K562 (cell line): ENCODE data around the gene OR5K1.

Experiments
- CTCF ChIP-seq, 3 experiments: IDR thresholded peaks in 2 of 3; conservative IDR thresholded peaks in 1 of 3; 2 replicates each; pipeline ENCODE4 v1.5.1; 2011 to 2012; ENCODE audit warnings: low read length in 3 of 3, mild to moderate bottlenecking in 3 of 3, control low read depth in 2 of 3, improper control_type of control experiment in 1 of 3, inconsistent platforms in 1 of 3, low read depth in 1 of 3, mixed read lengths in 1 of 3, moderate library complexity in 1 of 3; ENCODE audit not compliant: insufficient read depth in 2 of 3
- EGR1 ChIP-seq: fragments of 450-650 bp; conservative IDR thresholded peaks from 2 replicates; pipeline ENCODE4 v1.6.1; 2017; ENCODE audit warnings: mild to moderate bottlenecking
- EZH2 ChIP-seq: IDR thresholded peaks from 2 replicates; pipeline ENCODE4 v1.6.1; 2012; ENCODE audit warnings: low read depth, mild to moderate bottlenecking, inconsistent platforms, low read length, borderline replicate concordance
- FOXJ3 ChIP-seq: sonication (generic); formaldehyde crosslinking; IDR thresholded peaks from 2 replicates; pipeline ENCODE4 v1.4.0; 2020; ENCODE audit warnings: mild to moderate bottlenecking, missing genetic modification reagents
- HOXB6 ChIP-seq: fragments of 250-450 bp; sonication (Bioruptor Pico); IDR thresholded peaks from 2 replicates; pipeline ENCODE4 v1.5.1; 2022; ENCODE audit warnings: mild to moderate bottlenecking, borderline replicate concordance
- MXI1 ChIP-seq: IDR thresholded peaks from 2 replicates; pipeline ENCODE4 v1.6.1; 2011; ENCODE audit warnings: low read depth, mild to moderate bottlenecking, improper control_type of control experiment, low read length
- RBFOX2 ChIP-seq: fragments of 200-400 bp; formaldehyde crosslinking; IDR thresholded peaks from 2 replicates; pipeline ENCODE4 v1.6.1; 2017; ENCODE audit warnings: low read depth, mild to moderate bottlenecking, low read length, moderate library complexity
- TCF7 ChIP-seq: sonication (generic); IDR thresholded peaks from 2 replicates; pipeline ENCODE4 v1.6.1; 2016; ENCODE audit warnings: antibody characterized with exemption, borderline replicate concordance
- ZNF24 ChIP-seq: fragments of 450-650 bp; IDR thresholded peaks from 2 replicates; pipeline ENCODE4 v1.6.1; 2016
- TF ChIP-seq, protein P1 (sequence below), 2 experiments: fragments of 450-650 bp in 1 of 2; sonication (generic) in 1 of 2; formaldehyde crosslinking; conservative IDR thresholded peaks; 2 replicates each; pipeline versions ENCODE4 v1.4.0 to v1.8.1; 2020 to 2022; ENCODE audit warnings: mild to moderate bottlenecking in 1 of 2, missing genetic modification reagents in 1 of 2

- TF ChIP-seq, protein P1, sequence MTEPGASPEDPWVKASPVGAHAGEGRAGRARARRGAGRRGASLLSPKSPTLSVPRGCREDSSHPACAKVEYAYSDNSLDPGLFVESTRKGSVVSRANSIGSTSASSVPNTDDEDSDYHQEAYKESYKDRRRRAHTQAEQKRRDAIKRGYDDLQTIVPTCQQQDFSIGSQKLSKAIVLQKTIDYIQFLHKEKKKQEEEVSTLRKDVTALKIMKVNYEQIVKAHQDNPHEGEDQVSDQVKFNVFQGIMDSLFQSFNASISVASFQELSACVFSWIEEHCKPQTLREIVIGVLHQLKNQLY (CRISPR knock-in tag; conservative IDR thresholded peaks at IDR 0.05): no peak
- no peak for TF ChIP-seq EGR1
- no peak for TF ChIP-seq FOXJ3 (CRISPR knock-in tag)
- TF ChIP-seq RBFOX2: no peak
- no peak for TF ChIP-seq TCF7
- TF ChIP-seq MXI1: no peak
- TF ChIP-seq CTCF (IDR thresholded peaks at IDR 0.05 in 2 of 3, conservative IDR thresholded peaks at IDR 0.05 in 1 of 3; ENCODE audit: insufficient read depth in 2 of 3, low read depth in 1 of 3, low read length in 3 of 3): no peak
- TF ChIP-seq ZNF24: no peak
- TF ChIP-seq EZH2: no peak
- no peak for TF ChIP-seq HOXB6 (CRISPR knock-in tag)
Observed at GRCh38 chr3:98513736-98514135, 50.7 kb downstream of the OR5K1 start.
